Breast epithelium (tissue), 3 donors: ENCODE measurements around the gene PTGER3.

Experiments used
- POLR2A ChIP-seq: fragments of 450-650 bp; IDR thresholded peaks from one replicate; pipeline ENCODE4 v1.6.1; 2016; ENCODE audit warnings: antibody characterized with exemption, mild to moderate bottlenecking, moderate library complexity
- POLR2AphosphoS5 ChIP-seq, 3 donors: sonication (generic); formaldehyde crosslinking; IDR thresholded peaks; one replicate each; pipeline ENCODE4 v1.6.1; 2017; ENCODE audit warnings: antibody characterized with exemption in 3 of 3
- TF ChIP-seq, protein P1 (sequence below), 3 donors: fragments of 450-650 bp; IDR thresholded peaks; one replicate each; pipeline ENCODE4 v1.5.1; 2016 to 2017; ENCODE audit warnings: antibody characterized with exemption in 3 of 3, mild to moderate bottlenecking in 3 of 3, moderate library complexity in 3 of 3

DNA sequence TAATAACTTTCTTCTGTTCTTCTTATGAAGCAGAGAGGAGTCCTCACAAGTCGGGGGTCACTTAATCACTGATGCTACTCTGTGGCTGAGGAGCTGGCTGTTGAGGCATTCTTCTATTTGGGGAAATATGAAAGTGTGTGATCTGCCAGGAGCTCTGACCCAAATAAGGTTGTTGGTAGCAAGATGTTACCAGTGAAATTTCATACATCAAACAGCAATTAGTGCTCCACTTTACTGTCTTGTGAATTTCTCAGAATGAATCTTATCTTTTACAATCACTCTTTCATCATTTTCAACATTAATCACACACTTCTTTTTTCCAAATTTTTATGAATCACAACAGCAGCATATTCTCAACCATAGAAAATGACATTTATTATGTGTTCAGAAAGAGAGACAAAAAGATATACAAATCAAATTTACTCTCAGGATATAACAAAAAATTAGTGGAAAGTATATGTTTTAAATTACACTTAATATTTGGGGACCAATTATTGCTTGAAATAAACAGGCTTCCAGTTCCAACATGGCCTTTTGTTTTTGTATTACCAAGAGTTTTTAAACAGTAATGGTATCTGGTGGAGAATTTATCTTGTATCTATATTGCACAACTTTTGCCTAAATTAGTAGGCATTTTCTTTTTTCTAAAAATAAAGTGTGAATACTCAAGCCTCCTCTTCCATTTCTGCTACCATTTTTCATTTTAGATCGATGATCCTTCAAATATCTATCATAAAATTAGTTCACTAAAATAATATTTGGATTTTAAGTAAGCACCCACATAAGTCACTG is 9.6 kb downstream of the PTGER3 start:
- TF ChIP-seq, protein P1, sequence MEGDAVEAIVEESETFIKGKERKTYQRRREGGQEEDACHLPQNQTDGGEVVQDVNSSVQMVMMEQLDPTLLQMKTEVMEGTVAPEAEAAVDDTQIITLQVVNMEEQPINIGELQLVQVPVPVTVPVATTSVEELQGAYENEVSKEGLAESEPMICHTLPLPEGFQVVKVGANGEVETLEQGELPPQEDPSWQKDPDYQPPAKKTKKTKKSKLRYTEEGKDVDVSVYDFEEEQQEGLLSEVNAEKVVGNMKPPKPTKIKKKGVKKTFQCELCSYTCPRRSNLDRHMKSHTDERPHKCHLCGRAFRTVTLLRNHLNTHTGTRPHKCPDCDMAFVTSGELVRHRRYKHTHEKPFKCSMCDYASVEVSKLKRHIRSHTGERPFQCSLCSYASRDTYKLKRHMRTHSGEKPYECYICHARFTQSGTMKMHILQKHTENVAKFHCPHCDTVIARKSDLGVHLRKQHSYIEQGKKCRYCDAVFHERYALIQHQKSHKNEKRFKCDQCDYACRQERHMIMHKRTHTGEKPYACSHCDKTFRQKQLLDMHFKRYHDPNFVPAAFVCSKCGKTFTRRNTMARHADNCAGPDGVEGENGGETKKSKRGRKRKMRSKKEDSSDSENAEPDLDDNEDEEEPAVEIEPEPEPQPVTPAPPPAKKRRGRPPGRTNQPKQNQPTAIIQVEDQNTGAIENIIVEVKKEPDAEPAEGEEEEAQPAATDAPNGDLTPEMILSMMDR (IDR thresholded peaks at IDR 0.05) = no peak
- no peak for TF ChIP-seq POLR2AphosphoS5 (IDR thresholded peaks at IDR 0.05)
- TF ChIP-seq POLR2A = no peak
